ENCODE results near the gene TADA2A. TPM values are rescaled to one million over a fixed set of nuclear protein-coding genes. Genes with fewer than 3 reads are reported as not detected.

The TADA2A gene
- total RNA-seq, 2 donors from 2014 or later = 26.9 to 31.6 TPM

- no peak overlapping the region for H3K27ac Mint-ChIP-seq
- WGBS, 2 experiments (ENCODE audit: insufficient coverage in 1 of 2, insufficient read length in 1 of 2) = 94 to 99% methylated on average over 3 of the region's 3 CpGs
Measured at GRCh38 chr17:37410357-37410756, 3.7 kb downstream of the TADA2A start.

DNA sequence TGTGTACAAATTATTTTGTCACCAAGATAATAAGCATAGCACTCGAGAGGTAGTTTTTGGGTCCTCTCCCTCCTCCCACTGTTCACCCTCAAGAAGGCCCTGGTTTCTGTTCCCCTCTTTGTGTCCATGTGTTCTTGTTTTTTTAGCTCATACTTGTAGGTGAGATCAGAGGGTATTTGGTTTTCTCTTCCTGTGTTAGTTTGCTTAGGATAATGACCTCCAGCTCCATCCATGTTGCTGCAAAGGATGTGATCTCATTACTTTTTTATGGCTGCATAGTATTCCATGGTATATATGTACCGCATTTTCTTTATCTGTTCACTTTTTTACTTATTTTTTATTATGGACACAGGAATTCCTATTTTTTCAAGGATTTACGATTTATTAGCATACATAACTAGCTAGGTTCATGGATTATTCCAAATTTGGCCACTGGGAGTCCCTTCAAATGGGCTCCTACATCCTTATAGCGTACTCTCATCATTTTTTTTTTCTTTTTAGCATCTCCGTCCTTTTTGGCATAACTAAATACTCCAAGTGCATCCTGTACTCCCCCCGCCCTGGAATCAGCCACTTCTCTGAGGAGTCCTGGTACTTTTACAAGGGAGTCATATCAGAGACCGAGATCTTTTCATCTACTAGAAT, 7.3 kb downstream of the TADA2A start:
- Mint-ChIP-seq H3K4me3 (no peak overlapping the region), H3K4me1 (peaks cover 3% of the 10 kb centered on the region), H3K36me3 (ENCODE audit: low read depth) (peaks cover 64% of the 10 kb centered on the region), H3K9me3 (peaks cover 6% of the 10 kb centered on the region), H3K27me3 (ENCODE audit: insufficient read depth) (no peaks in the 10 kb centered on the region), H3K27ac (no peak overlapping the region)
- 96 to 99% methylated on average over 6 to 7 of the region's 7 CpGs for WGBS, 2 experiments (ENCODE audit: insufficient coverage in 1 of 2, insufficient read length in 1 of 2)
- Histone ChIP-seq H3K36me3 (ENCODE audit: control insufficient read depth, insufficient read depth, low read length) (peaks cover 75% of the 10 kb centered on the region), H3K4me1 (ENCODE audit: control insufficient read depth, insufficient read depth, low read length) (no peaks in the 10 kb centered on the region), H3K4me3 (ENCODE audit: low read length) (no peak overlapping the region), H3K9me3 (ENCODE audit: control insufficient read depth, low read length) (peaks cover 6% of the 10 kb centered on the region), H3K9ac (ENCODE audit: extremely low read depth, low read length, poor library complexity, severe bottlenecking) (no peak overlapping the region), H3K27me3 (ENCODE audit: control insufficient read depth, insufficient read depth, low read length, poor library complexity, severe bottlenecking) (no peaks in the 10 kb centered on the region), H3K27ac (ENCODE audit: low read depth, low read length) (no peak overlapping the region)
- TF ChIP-seq CTCF (conservative IDR thresholded peaks at IDR 0.05) = peak; percentile 65
- no peak for DNase-seq

More at GRCh38 chr17:37410357-37410756, 3.7 kb downstream of the TADA2A start:
- no peak overlapping the region for H3K4me3 Mint-ChIP-seq
- H3K36me3 Mint-ChIP-seq (ENCODE audit: low read depth) = peaks cover 52% of the 10 kb centered on the region
- no peak overlapping the region for H3K4me3 ChIP-seq (ENCODE audit: low read length)
- TF ChIP-seq CTCF (conservative IDR thresholded peaks at IDR 0.05) = no peak
- no peak overlapping the region for H3K9ac ChIP-seq (ENCODE audit: extremely low read depth, low read length, poor library complexity, severe bottlenecking)
- H3K36me3 ChIP-seq (ENCODE audit: control insufficient read depth, insufficient read depth, low read length) = peaks cover 52% of the 10 kb centered on the region
- H3K27ac ChIP-seq (ENCODE audit: low read depth, low read length) = no peak overlapping the region
- no peaks in the 10 kb centered on the region for H3K27me3 Mint-ChIP-seq (ENCODE audit: insufficient read depth)
- no peaks in the 10 kb centered on the region for H3K4me1 ChIP-seq (ENCODE audit: control insufficient read depth, insufficient read depth, low read length)
- no peaks in the 10 kb centered on the region for H3K27me3 ChIP-seq (ENCODE audit: control insufficient read depth, insufficient read depth, low read length, poor library complexity, severe bottlenecking)
- DNase-seq = no peak
- H3K4me1 Mint-ChIP-seq = peaks cover 12% of the 10 kb centered on the region
- peaks cover 6% of the 10 kb centered on the region for H3K9me3 ChIP-seq (ENCODE audit: control insufficient read depth, low read length)
- H3K9me3 Mint-ChIP-seq = peaks cover 6% of the 10 kb centered on the region

DNA sequence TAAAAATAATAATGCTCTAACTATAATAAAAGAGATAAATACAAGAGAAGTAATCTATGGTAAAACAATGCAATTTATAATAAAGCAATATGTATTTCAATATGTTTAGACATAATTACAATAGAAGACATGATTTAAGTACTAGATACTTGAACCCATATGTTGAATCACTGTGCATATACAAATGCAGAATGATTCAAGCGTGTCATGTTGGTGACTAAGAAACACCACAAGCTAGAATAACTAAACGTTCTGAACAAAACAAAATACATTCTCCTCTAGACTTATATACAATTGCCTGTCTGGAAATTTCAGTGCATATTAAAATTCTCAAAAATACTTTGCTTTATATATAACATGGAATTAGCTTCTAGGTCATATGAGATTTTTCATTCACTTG, 11.2 kb downstream of the TADA2A start:
- Histone ChIP-seq H3K27me3 (ENCODE audit: control insufficient read depth, insufficient read depth, low read length, poor library complexity, severe bottlenecking) (no peaks in the 10 kb centered on the region), H3K4me1 (ENCODE audit: control insufficient read depth, insufficient read depth, low read length) (no peaks in the 10 kb centered on the region), H3K27ac (ENCODE audit: low read depth, low read length) (no peak overlapping the region), H3K9ac (ENCODE audit: extremely low read depth, low read length, poor library complexity, severe bottlenecking) (no peak overlapping the region), H3K4me3 (ENCODE audit: low read length) (no peak overlapping the region), H3K9me3 (ENCODE audit: control insufficient read depth, low read length) (peaks cover 6% of the 10 kb centered on the region), H3K36me3 (ENCODE audit: control insufficient read depth, insufficient read depth, low read length) (peaks cover 64% of the 10 kb centered on the region)
- Mint-ChIP-seq H3K27me3 (ENCODE audit: insufficient read depth) (no peaks in the 10 kb centered on the region), H3K9me3 (peaks cover 6% of the 10 kb centered on the region), H3K4me3 (no peak overlapping the region), H3K27ac (no peak overlapping the region), H3K36me3 (ENCODE audit: low read depth) (peaks cover 58% of the 10 kb centered on the region), H3K4me1 (peaks cover 3% of the 10 kb centered on the region)
- WGBS, 2 experiments (ENCODE audit: insufficient coverage in 1 of 2, insufficient read length in 1 of 2) = 98 to 100% methylated on average over 1 to 2 of the region's 2 CpGs
- DNase-seq = no peak
- no peak for TF ChIP-seq CTCF (conservative IDR thresholded peaks at IDR 0.05)
